A549 (cell line): Measurements from ENCODE around the gene MAPRE3. TPM values are rescaled to one million over a fixed set of nuclear protein-coding genes. Genes with fewer than 3 reads are reported as not detected.
A peak's percentile ranks its signal among the peaks of the same experiment; 100 is the strongest.
"Not testable (repeated sequence)": the region's sequence is repeated elsewhere in the genome, so short reads cannot be mapped to it uniquely, and the experiment has no call there.

Experiments
- ATAC-seq, 2 experiments: fragments of 200-7000 bp in 1 of 2; fragments of >200 bp in 1 of 2; cut with Nextera tagmentation in 1 of 2; cut with Tn5 transposase in 1 of 2; 3 replicates each; pipeline versions ENCODE4 v1.8.0 to v1.9.1; 2018 to 2020; ENCODE audit warnings: mild to moderate bottlenecking in 1 of 2, moderate library complexity in 1 of 2
- CTCF ChIA-PET: fragments of 300-600 bp; sonication (Branson Sonifier 250); formaldehyde crosslinking; extraction: SDS; loops from one replicate; lab custom pipeline; 2021; ENCODE audit warnings: antibody characterized with exemption, inconsistent platforms; lab: Yijun Ruan, JAX
- POLR2A ChIA-PET: fragments of 350-600 bp; formaldehyde crosslinking; extraction: SDS; loops from one replicate; lab custom pipeline; 2021; ENCODE audit warnings: antibody characterized with exemption, inconsistent platforms; lab: Yijun Ruan, JAX
- DNase-seq, 2 experiments: peaks; one replicate each; pipeline versions ENCODE4 v3.0.0 to v3.0.0-alpha.2; 2011 to 2016; ENCODE audit warnings: low read depth in 1 of 2, low spot score in 1 of 2
- FAIRE-seq: peaks from 2 replicates; lab custom pipeline; 2011; peaks lifted over from hg19 to GRCh38; lab: Jason Lieb, UNC
- H3K27ac ChIP-seq, 2 experiments: fragments of >200 bp; sonication (Bioruptor Twin); formaldehyde crosslinking; 3 replicates each; pipeline ENCODE4 v1.5.1; 2016 to 2017
- H3K4me1 ChIP-seq: fragments of >200 bp; sonication (Bioruptor Twin); formaldehyde crosslinking; 3 replicates; pipeline ENCODE4 v1.6.1; 2016
- H3K4me2 ChIP-seq: fragments of >200 bp; sonication (Bioruptor Twin); formaldehyde crosslinking; 3 replicates; pipeline ENCODE4 v1.6.1; 2016
- H3K4me3 ChIP-seq: fragments of >200 bp; sonication (Bioruptor Twin); formaldehyde crosslinking; 3 replicates; pipeline ENCODE4 v1.5.1; 2016
- H3K9me3 ChIP-seq: fragments of >200 bp; sonication (Bioruptor Twin); formaldehyde crosslinking; 3 replicates; pipeline ENCODE4 v1.6.1; 2016
- CTCF ChIP-seq: fragments of >200 bp; sonication (Bioruptor Twin); formaldehyde crosslinking; IDR thresholded peaks from 3 replicates; pipeline ENCODE4 v1.5.1; 2016
- ELK1 ChIP-seq: fragments of 150-350 bp; IDR thresholded peaks from 2 replicates; pipeline ENCODE4 v1.6.1; 2014; ENCODE audit warnings: low read depth, mild to moderate bottlenecking, low read length
- ESRRA ChIP-seq: fragments of 150-350 bp; IDR thresholded peaks from 2 replicates; pipeline ENCODE4 v1.6.1; 2014; ENCODE audit warnings: mild to moderate bottlenecking, low read length, borderline replicate concordance
- HES2 ChIP-seq: fragments of >200 bp; sonication (Bioruptor Twin); formaldehyde crosslinking; IDR thresholded peaks from 2 replicates; pipeline ENCODE4 v1.6.1; 2016
- HOXB13 ChIP-seq: fragments of 250-450 bp; sonication (Bioruptor Pico); IDR thresholded peaks from 2 replicates; pipeline ENCODE4 v1.5.0; 2020; ENCODE audit warnings: low read depth, mild to moderate bottlenecking, moderate library complexity
- MAX ChIP-seq: IDR thresholded peaks from 2 replicates; pipeline ENCODE4 v1.6.1; 2012
- PBX3 ChIP-seq: IDR thresholded peaks from 2 replicates; pipeline ENCODE4 v1.6.1; 2012
- RAD21 ChIP-seq, 2 experiments: fragments of >200 bp in 1 of 2; sonication (Bioruptor Twin) in 1 of 2; formaldehyde crosslinking in 1 of 2; IDR thresholded peaks in 1 of 2; conservative IDR thresholded peaks in 1 of 2; 2 replicates in 1 of 2; 3 replicates in 1 of 2; pipeline ENCODE4 v1.6.1; 2012 to 2018; ENCODE audit warnings: inconsistent platforms in 1 of 2
- RCOR1 ChIP-seq: fragments of 150-350 bp; IDR thresholded peaks from 2 replicates; pipeline ENCODE4 v1.6.1; 2014; ENCODE audit warnings: antibody characterized with exemption, low read length, low read depth
- SMC3 ChIP-seq: fragments of >200 bp; sonication (Bioruptor Twin); formaldehyde crosslinking; IDR thresholded peaks from 3 replicates; pipeline ENCODE4 v1.6.1; 2018; ENCODE audit warnings: inconsistent platforms
- TP53 ChIP-seq: fragments of 250-450 bp; sonication (Bioruptor Pico); IDR thresholded peaks from 2 replicates; pipeline ENCODE4 v1.5.0; 2021; ENCODE audit warnings: mild to moderate bottlenecking, moderate library complexity
- ZC3H11A ChIP-seq: fragments of 450-650 bp; IDR thresholded peaks from 2 replicates; pipeline ENCODE4 v1.6.1; 2014; ENCODE audit warnings: antibody characterized with exemption, mild to moderate bottlenecking
- WGBS: methylation state at CpG from one replicate; pipeline ENCODE4 v1.1.6; 2017; ENCODE audit errors: missing lambda C conversion rate; 5-methylcytosine and 5-hydroxymethylcytosine counted together
- polyA plus RNA-seq, 4 experiments: library from polyadenylated mRNA; depleted of rRNA in 3 of 4; stranded (reverse); fragments of >200 nt; fragmentation: RNase III in 1 of 4; extraction: RNeasy Plus Mini Kit Qiagen cat#74134 plus additional on column Dnase treatment in 1 of 4; gene quantifications; 2 replicates in 3 of 4; 3 replicates in 1 of 4; pipeline ENCODE4 v1.2.3, GENCODE V29; 2011 to 2017

MAPRE3 gene
- polyA plus RNA-seq, 2 of the 4 experiments (the other 2 are of a cell fraction): 12.1 to 21.5 TPM

GRCh38 chr2:26921323-26921722 lies 49.1 kb upstream of the MAPRE3 start (continued):
- TF ChIP-seq HES2: no peak
- no peak for TF ChIP-seq ESRRA
- no peak for TF ChIP-seq PBX3

- peak; percentile 93 to 99 for ATAC-seq
- POLR2A ChIA-PET: interaction anchor here (1.1 kb wide), 1 partner anchor 76 kb away, joined by 5 read pairs; no protein-coding TSS in a partner anchor
- no peak for FAIRE-seq
- peak overlapping the region; percentile 60 for H3K4me2 ChIP-seq
- peaks cover 7% of the 10 kb centered on the region; the same call in 1 of the 3 replicates for H3K4me1 ChIP-seq
- TF ChIP-seq RCOR1 (no peak), CTCF (peak; percentile 65), ELK1 (no peak), PBX3 (no peak), HOXB13 (CRISPR knock-in tag) (no peak), RAD21 (conservative IDR thresholded peaks at IDR 0.05 in 1 of 2, IDR thresholded peaks at IDR 0.05 in 1 of 2) (peak; percentile 62 to 69), MAX (0 out of 2 replicates have a peak, but pooled peaks have one; percentile 24), TP53 (CRISPR knock-in tag) (no peak), ZC3H11A (no peak), SMC3 (peak; percentile 65)
- CTCF ChIA-PET: interaction anchor here (0.7 to 4.5 kb wide), 35 partner anchors 9 to 324 kb away, joined by 3 to 146 read pairs (median 5); partner anchors contain the start of genes ABHD1, CENPA and DPYSL5
- no peaks in the 10 kb centered on the region for H3K9me3 ChIP-seq
- H3K4me3 ChIP-seq: no peak overlapping the region
- WGBS: 13% methylated on average over 8 of the region's 8 CpGs
- peak; percentile 68 to 93 for DNase-seq
- H3K27ac ChIP-seq: no peak overlapping the region
Measured at GRCh38 chr2:26922405-26923188, 47.8 kb upstream of the MAPRE3 start.

GRCh38 chr2:26923189-26923466 lies 47.3 kb upstream of the MAPRE3 start:
- H3K4me3 ChIP-seq, ATAC-seq, DNase-seq, H3K4me1 ChIP-seq, H3K27ac ChIP-seq, FAIRE-seq, H3K9me3 ChIP-seq: not testable (repeated sequence)
- POLR2A ChIA-PET: interaction anchor here (1.1 kb wide), 1 partner anchor 77 kb away, joined by 5 read pairs; no protein-coding TSS in a partner anchor
- peak overlapping the region; percentile 60; the same call in 1 of the 3 replicates for H3K4me2 ChIP-seq
- CTCF ChIA-PET: interaction anchor here (0.8 to 4.5 kb wide), 29 partner anchors 9 to 324 kb away, joined by 3 to 146 read pairs (median 5); partner anchors contain the start of genes ABHD1, CENPA and DPYSL5
- WGBS: 16% methylated on average over 1 of the region's 1 CpG
